Adrenal gland (tissue), 12 donors: ENCODE results near the gene SH3GLB2. TPM values are rescaled to one million over a fixed set of nuclear protein-coding genes. Genes with fewer than 3 reads are reported as not detected.

Experiments
- DNase-seq, 7 donors: peaks; one replicate each; pipeline ENCODE4 v3.0.0-alpha.2; 2019 to 2020
- H3K27ac ChIP-seq, 5 donors: fragments of 200-600 bp; sonication (generic) in 4 of 5; 1 replicate in 3 of 5; 2 replicates in 2 of 5; pipeline versions ENCODE4 v1.5.1 to v1.8.0; 2016 to 2020; ENCODE audit warnings: mild to moderate bottlenecking in 1 of 5
- H3K27me3 ChIP-seq: fragments of 200-600 bp; 2 replicates; pipeline ENCODE4 v1.8.0; 2021
- H3K36me3 ChIP-seq, 2 donors: fragments of 200-600 bp; replicated peaks in 1 of 2; 1 replicate in 1 of 2; 2 replicates in 1 of 2; pipeline versions ENCODE4 v1.5.1 to v1.8.0; 2018 to 2022
- H3K4me1 ChIP-seq, 2 donors: fragments of 200-600 bp; replicated peaks in 1 of 2; 1 replicate in 1 of 2; 2 replicates in 1 of 2; pipeline versions ENCODE4 v1.5.1 to v1.8.0; 2018 to 2021
- H3K4me3 ChIP-seq, 4 donors: fragments of 200-600 bp; sonication (generic) in 3 of 4; one replicate each; pipeline ENCODE4 v1.5.1; 2016 to 2018
- H3K9me3 ChIP-seq, 3 donors: fragments of 200-600 bp; sonication (generic) in 1 of 3; replicated peaks in 1 of 3; 1 replicate in 2 of 3; 2 replicates in 1 of 3; pipeline versions ENCODE4 v1.5.1 to v1.8.0; 2016 to 2021
- POLR2A ChIP-seq, 2 donors: fragments of 450-650 bp; IDR thresholded peaks; one replicate each; pipeline ENCODE4 v1.6.1; 2017; ENCODE audit warnings: antibody characterized with exemption in 2 of 2, mild to moderate bottlenecking in 2 of 2, moderate library complexity in 1 of 2
- WGBS, 4 donors: extraction: QIAGEN DNeasy Blood & Tissue Kit in 2 of 4; methylation state at CpG; one replicate each; pipeline versions ENCODE4 v1.1.5 to v1.1.7; 2013 to 2017; 5-methylcytosine and 5-hydroxymethylcytosine counted together
- intact Hi-C, 2 donors: fragments of 100-400 bp; cut with DNase I; formaldehyde crosslinking; loops; one replicate each; pipeline versions ENCODE4 v1.14.1 to v1.15.0; 2022 to 2023
- polyA plus RNA-seq, 3 donors: library from polyadenylated mRNA; stranded (reverse); fragments of 200-250 nt in 2 of 3; fragments of 350-450 nt in 1 of 3; fragmentation: Illumina TruSeq in 1 of 3; extraction: RNeasy Lipid Tissue Mini Kit (QIAGEN cat#74804) in 1 of 3; gene quantifications; one replicate each; pipeline ENCODE4 v1.2.3, GENCODE V29; 2013 to 2014
- total RNA-seq, 9 donors: library from RNA; depleted of rRNA in 4 of 9; stranded (reverse); fragments of >200 nt in 4 of 9; fragments of 120-200 nt in 1 of 9; fragmentation: NEBNext Ultra II Directional in 1 of 9; extraction: Animal tissue kit (Norgen Biotek cat#: 25700) in 1 of 9; gene quantifications; one replicate each; pipeline versions ENCODE4 v1.1.0 to v1.2.4, GENCODE V29; 2013 to 2023
- TF ChIP-seq, protein P1 (sequence below), 6 experiments: fragments of 450-650 bp in 4 of 6; fragments of 200-600 bp in 2 of 6; sonication (generic) in 1 of 6; IDR thresholded peaks; 1 replicate in 5 of 6; 2 replicates in 1 of 6; pipeline versions ENCODE4 v1.5.1 to v1.8.0; 2016 to 2021; ENCODE audit warnings: antibody characterized with exemption in 6 of 6, mild to moderate bottlenecking in 2 of 6, moderate library complexity in 1 of 6
- donor health status: healthy with polysubstance abuse.
- donor health status: Bipolar disorder and iron deficiency.
- donor health status: DM: yes; HTN: yes; CAD: no.
- donor health status: DM: no; HTN: no; CAD: no.
- donor health status: DM: no; HTN: no; CAD: no.
- donor health status: DM: yes; HTN: yes; CAD: no.

The SH3GLB2 gene
- total and polyA plus RNA-seq, 12 donors, result 26.1 to 301 (median 112) TPM

- Histone ChIP-seq H3K4me1 (peaks cover 11 to 28% of the 10 kb centered on the region in 2 donors), H3K36me3 (peaks cover 0 to 56% of the 10 kb centered on the region in 2 donors), H3K27me3 (no peaks in the 10 kb centered on the region), H3K27ac (no peak overlapping the region), H3K4me3 (no peak overlapping the region), H3K9me3 (no peaks in the 10 kb centered on the region)
- TF ChIP-seq, protein P1, sequence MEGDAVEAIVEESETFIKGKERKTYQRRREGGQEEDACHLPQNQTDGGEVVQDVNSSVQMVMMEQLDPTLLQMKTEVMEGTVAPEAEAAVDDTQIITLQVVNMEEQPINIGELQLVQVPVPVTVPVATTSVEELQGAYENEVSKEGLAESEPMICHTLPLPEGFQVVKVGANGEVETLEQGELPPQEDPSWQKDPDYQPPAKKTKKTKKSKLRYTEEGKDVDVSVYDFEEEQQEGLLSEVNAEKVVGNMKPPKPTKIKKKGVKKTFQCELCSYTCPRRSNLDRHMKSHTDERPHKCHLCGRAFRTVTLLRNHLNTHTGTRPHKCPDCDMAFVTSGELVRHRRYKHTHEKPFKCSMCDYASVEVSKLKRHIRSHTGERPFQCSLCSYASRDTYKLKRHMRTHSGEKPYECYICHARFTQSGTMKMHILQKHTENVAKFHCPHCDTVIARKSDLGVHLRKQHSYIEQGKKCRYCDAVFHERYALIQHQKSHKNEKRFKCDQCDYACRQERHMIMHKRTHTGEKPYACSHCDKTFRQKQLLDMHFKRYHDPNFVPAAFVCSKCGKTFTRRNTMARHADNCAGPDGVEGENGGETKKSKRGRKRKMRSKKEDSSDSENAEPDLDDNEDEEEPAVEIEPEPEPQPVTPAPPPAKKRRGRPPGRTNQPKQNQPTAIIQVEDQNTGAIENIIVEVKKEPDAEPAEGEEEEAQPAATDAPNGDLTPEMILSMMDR (IDR thresholded peaks at IDR 0.05), result no peak
- no peak for TF ChIP-seq POLR2A (IDR thresholded peaks at IDR 0.05)
- intact Hi-C loops, result no loop called here
- DNase-seq, result no peak
- WGBS, 4 donors, result 87 to 96% (median 91%) methylated on average over 2 to 8 of the region's 8 CpGs
Measured at GRCh38 chr9:129010267-129010975, 17.7 kb downstream of the SH3GLB2 start.

DNA sequence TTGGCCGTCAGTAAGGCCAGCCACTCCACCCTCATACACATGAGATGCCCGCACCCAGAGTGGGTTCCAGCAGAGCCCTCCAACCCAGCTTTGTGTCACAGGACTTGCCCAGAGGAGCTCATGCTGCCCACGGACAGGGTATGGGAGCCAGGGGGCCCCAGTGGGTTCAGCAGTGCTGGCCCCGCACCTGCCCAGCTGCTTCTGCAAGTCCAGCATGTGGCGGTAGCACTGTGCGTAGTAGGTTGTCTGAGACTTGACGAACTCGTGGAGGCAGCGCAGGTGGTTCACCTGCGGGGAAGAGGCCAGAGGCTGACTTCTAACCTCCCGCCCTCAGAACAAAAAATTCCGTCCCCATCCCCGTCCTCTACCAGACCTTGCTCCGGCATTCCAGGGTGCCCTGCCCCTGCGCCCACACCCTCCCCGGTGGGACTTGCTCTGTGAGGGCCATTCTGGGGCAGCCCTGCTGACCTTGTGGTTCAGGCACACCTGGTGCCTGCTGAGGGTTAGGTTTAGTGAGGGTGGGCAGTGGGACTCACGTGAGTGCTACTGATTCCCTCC, 18.5 kb downstream of the SH3GLB2 start:
- 91 to 95% (median 92%) methylated on average over 8 to 17 of the region's 17 CpGs for WGBS, 4 donors

DNA sequence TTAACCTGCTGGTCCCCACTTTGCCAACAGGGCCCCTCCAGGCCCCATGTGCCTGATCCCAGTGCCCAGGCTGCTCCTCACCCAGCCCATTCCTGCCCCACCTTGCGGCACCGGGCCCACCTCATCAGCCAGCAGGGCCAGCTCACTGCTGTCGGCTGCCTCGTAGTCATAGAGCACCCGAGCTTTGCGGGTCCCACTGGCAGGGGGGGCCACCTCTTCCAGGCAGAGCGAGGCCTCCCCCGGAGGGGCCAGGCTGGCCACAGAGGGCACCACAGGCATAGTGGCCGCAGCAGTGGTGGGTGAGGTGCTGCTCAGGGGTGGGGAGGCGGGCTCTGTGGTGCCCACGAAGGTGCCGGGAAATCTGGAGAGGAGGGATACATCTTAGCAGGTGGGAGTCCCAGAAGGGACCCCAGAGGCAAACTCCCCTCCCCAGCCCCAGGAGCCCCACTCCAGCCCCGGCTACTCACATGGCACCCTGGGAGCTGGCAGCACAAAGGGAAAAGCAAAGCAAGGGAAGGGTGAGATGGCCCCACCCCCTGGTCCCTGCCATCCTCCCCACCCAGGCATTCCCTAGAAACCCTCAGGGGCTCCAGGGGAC, 19.0 kb downstream of the SH3GLB2 start:
- no peak overlapping the region for H3K27ac ChIP-seq
- no peak for TF ChIP-seq POLR2A (IDR thresholded peaks at IDR 0.05)
- TF ChIP-seq, protein P1 (IDR thresholded peaks at IDR 0.05), result no peak
- H3K27me3 ChIP-seq, result no peaks in the 10 kb centered on the region
- intact Hi-C loops, result no loop called here
- no peak for DNase-seq
- no peaks in the 10 kb centered on the region for H3K9me3 ChIP-seq
- 82 to 100% (median 84%) methylated on average over 2 to 13 of the region's 13 CpGs for WGBS, 4 donors
- peaks cover 0 to 51% of the 10 kb centered on the region in 2 donors for H3K36me3 ChIP-seq
- H3K4me3 ChIP-seq, result no peak overlapping the region
- peaks cover 11 to 37% of the 10 kb centered on the region in 2 donors for H3K4me1 ChIP-seq

More for the DNA sequence above, 18.5 kb downstream of the SH3GLB2 start:
- no peaks in the 10 kb centered on the region for H3K27me3 ChIP-seq
- TF ChIP-seq POLR2A (IDR thresholded peaks at IDR 0.05), result no peak
- TF ChIP-seq, protein P1 (IDR thresholded peaks at IDR 0.05), result no peak
- no peak for DNase-seq
- intact Hi-C loops, result no loop called here
- no peak overlapping the region for H3K4me3 ChIP-seq
- H3K4me1 ChIP-seq, result peaks cover 11 to 32% of the 10 kb centered on the region in 2 donors
- H3K27ac ChIP-seq, result no peak overlapping the region
- H3K9me3 ChIP-seq, result no peaks in the 10 kb centered on the region
- H3K36me3 ChIP-seq, result peaks cover 0 to 57% of the 10 kb centered on the region in 2 donors

GRCh38 chr9:129008469-129008965, 19.6 kb downstream of the SH3GLB2 start:
- Histone ChIP-seq H3K4me3 (no peak overlapping the region), H3K27me3 (no peaks in the 10 kb centered on the region), H3K9me3 (no peaks in the 10 kb centered on the region), H3K36me3 (peaks cover 0 to 49% of the 10 kb centered on the region in 2 donors), H3K27ac (peak overlapping the region in 1 of 5 donors; percentile 51), H3K4me1 (peaks cover 11 to 39% of the 10 kb centered on the region in 2 donors)
- WGBS, 4 donors, result 79 to 84% (median 82%) methylated on average over 5 to 6 of the region's 6 CpGs; no CpG with 5 or more reads in 1 of the 4 donors
- intact Hi-C loops, result no loop called here
- TF ChIP-seq POLR2A (IDR thresholded peaks at IDR 0.05), result no peak
- TF ChIP-seq, protein P1 (IDR thresholded peaks at IDR 0.05), result no peak
- DNase-seq, result no peak
